Mesendoderm (in vitro differentiated cells): ENCODE data around the gene CDC26. TPM values are rescaled to one million over a fixed set of nuclear protein-coding genes. Genes with fewer than 3 reads are reported as not detected.

Source experiments
- DNase-seq: peaks from one replicate; pipeline ENCODE4 v3.0.0; 2013
- H2AK5ac ChIP-seq: 2 replicates; pipeline ENCODE4 v1.6.1; 2013; ENCODE audit warnings: low read length, inconsistent platforms
- H2BK120ac ChIP-seq: 2 replicates; pipeline ENCODE4 v1.6.1; 2013; ENCODE audit warnings: low read depth, mild to moderate bottlenecking, low read length, moderate library complexity, mixed read lengths
- H2BK15ac ChIP-seq: replicated peaks from 2 replicates; pipeline ENCODE4 v1.6.1; 2013; ENCODE audit warnings: low read depth, mild to moderate bottlenecking, moderate library complexity
- H2BK5ac ChIP-seq: 2 replicates; pipeline ENCODE4 v1.6.1; 2013; ENCODE audit warnings: low read length, inconsistent platforms
- H3K18ac ChIP-seq: 2 replicates; pipeline ENCODE4 v1.6.1; 2013; ENCODE audit warnings: mild to moderate bottlenecking, low read length, mixed read lengths
- H3K23ac ChIP-seq: one replicate; pipeline ENCODE4 v1.6.1; 2013; ENCODE audit warnings: low read length
- H3K27ac ChIP-seq: 2 replicates; pipeline ENCODE4 v1.5.1; 2013; ENCODE audit warnings: low read depth, mild to moderate bottlenecking, inconsistent platforms, low read length, moderate library complexity
- H3K27me3 ChIP-seq: 2 replicates; pipeline ENCODE4 v1.6.1; 2013; ENCODE audit warnings: low read length, control low read depth, mild to moderate bottlenecking, inconsistent platforms; ENCODE audit not compliant: insufficient read depth, poor library complexity
- H3K36me3 ChIP-seq: 2 replicates; pipeline ENCODE4 v1.6.1; 2013; ENCODE audit warnings: low read length, inconsistent platforms; ENCODE audit not compliant: control insufficient read depth, insufficient read depth
- H3K4ac ChIP-seq: one replicate; pipeline ENCODE4 v1.6.1; 2013; ENCODE audit warnings: low read depth, mild to moderate bottlenecking, low read length, moderate library complexity
- H3K4me1 ChIP-seq: 2 replicates; pipeline ENCODE4 v1.6.1; 2013; ENCODE audit warnings: low read depth, low read length, inconsistent platforms; ENCODE audit not compliant: control insufficient read depth
- H3K4me2 ChIP-seq: 2 replicates; pipeline ENCODE4 v1.6.1; 2013; ENCODE audit warnings: low read length
- H3K4me3 ChIP-seq: 2 replicates; pipeline ENCODE4 v1.5.1; 2013; ENCODE audit warnings: mild to moderate bottlenecking, low read length
- H3K56ac ChIP-seq: one replicate; pipeline ENCODE4 v1.6.1; 2013; ENCODE audit warnings: low read length
- H3K79me1 ChIP-seq: 2 replicates; pipeline ENCODE4 v1.6.1; 2013; ENCODE audit warnings: low read length, inconsistent platforms
- H3K79me2 ChIP-seq: 2 replicates; pipeline ENCODE4 v1.6.1; 2013; ENCODE audit warnings: mild to moderate bottlenecking, low read length; ENCODE audit not compliant: control insufficient read depth, insufficient read depth
- H3K9ac ChIP-seq: 2 replicates; pipeline ENCODE4 v1.6.1; 2013; ENCODE audit warnings: low read length, inconsistent platforms
- H4K5ac ChIP-seq: one replicate; pipeline ENCODE4 v1.6.1; 2013; ENCODE audit warnings: low read length
- H4K8ac ChIP-seq: one replicate; pipeline ENCODE4 v1.6.1; 2013; ENCODE audit warnings: low read depth, mild to moderate bottlenecking, control low read depth, low read length, moderate library complexity
- WGBS: extraction: QIAGEN DNeasy Blood & Tissue Kit; methylation state at CpG from one replicate; pipeline ENCODE4 v1.1.7; 2013; ENCODE audit warnings: low lambda C conversion rate, missing lambda C conversion rate; ENCODE audit not compliant: insufficient coverage; ENCODE audit errors: extremely low coverage; 5-methylcytosine and 5-hydroxymethylcytosine counted together
- polyA plus RNA-seq, 2 experiments: library from polyadenylated mRNA; stranded (reverse); fragments of 200-250 nt; gene quantifications; one replicate each; pipeline ENCODE4 v1.2.3, GENCODE V29; 2013

The CDC26 gene
- 75.8 TPM for polyA plus RNA-seq (2013, experiment 1 of 2)
- polyA plus RNA-seq (2013, experiment 2 of 2): 71.7 TPM

DNA sequence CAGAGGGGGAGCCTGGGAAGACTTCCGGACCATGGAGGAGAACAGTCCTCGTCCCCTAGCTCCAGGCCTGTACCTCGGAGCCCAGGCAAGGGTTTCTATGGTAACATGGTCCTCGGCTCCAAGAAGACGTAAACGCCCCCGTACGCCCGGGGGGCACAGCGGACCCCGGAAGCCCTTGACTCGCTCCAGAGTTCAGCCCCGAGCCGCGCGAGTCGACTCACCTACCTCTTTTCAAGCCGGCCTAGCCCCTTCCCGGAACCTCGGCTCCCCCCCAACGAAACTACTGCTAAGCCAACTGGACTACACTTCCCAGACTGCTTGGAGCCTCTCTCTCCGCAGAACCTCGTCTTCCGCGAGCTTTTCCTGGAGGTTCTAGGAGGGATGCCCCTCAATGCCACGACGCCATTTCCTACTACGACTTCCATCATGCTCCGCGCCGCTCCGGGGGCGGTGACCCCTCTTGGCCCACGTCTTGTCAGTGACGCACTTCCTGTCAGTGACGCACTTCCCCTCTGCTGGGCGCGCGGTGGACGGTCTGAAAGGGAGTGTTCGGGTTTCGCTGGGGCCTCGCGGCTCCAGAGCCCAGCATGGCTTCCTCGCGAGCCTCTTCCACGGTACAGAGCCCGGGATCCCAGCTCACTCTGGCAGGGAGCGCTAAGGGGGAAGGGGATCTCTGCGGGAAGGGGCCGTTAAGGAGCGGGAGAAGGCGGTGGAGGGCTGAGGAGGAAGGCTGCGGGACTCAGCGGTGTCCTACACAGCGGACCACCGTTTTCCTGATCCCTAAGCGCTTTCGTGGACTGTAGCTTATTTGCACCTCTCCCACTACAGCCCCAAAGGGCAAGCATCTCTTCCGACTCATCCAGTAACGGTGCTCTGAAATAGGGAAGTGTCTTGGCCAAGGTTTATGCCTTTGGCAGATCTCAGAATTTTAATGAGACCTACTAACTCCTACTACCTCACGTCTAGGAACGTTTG is at the start of gene CDC26, which contains the start of gene PRPF4:
TSS of gene CDC26 (minus strand) at position 416 of the 975 bp plus-strand sequence. CDS start 3,065 bp downstream, outside the sequence.
TSS of gene PRPF4 (plus strand) at position 502 of the 975 bp plus-strand sequence. CDS start at position 588, 86 bp downstream.
- Histone ChIP-seq H3K27me3 (no peaks in the 10 kb centered on the region), H2AK5ac (peak within 1 kb of the TSS; percentile 88), H4K5ac (no peak within 1 kb of the TSS), H3K18ac (peak within 1 kb of the TSS; percentile 42), H3K4me2 (peak within 1 kb of the TSS; percentile 99), H2BK15ac (no peak within 1 kb of the TSS), H3K79me1 (peaks cover 9% of the 10 kb centered on the region), H3K23ac (peak within 1 kb of the TSS; percentile 85), H3K4ac (peak within 1 kb of the TSS; percentile 44), H3K4me1 (peaks cover 1% of the 10 kb centered on the region), H2BK5ac (no peak within 1 kb of the TSS), H3K4me3 (peak within 1 kb of the TSS; percentile 95), H2BK120ac (no peak within 1 kb of the TSS), H4K8ac (peak within 1 kb of the TSS; percentile 95), H3K79me2 (peaks cover 10% of the 10 kb centered on the region), H3K27ac (peak within 1 kb of the TSS; percentile 37), H3K9ac (peak within 1 kb of the TSS; percentile 99), H3K36me3 (no peaks in the 10 kb centered on the region), H3K56ac (peak within 1 kb of the TSS; percentile 99)
- DNase-seq: peak; percentile 100
- no CpG with 5 or more reads among the region's 63 CpGs for WGBS

DNA sequence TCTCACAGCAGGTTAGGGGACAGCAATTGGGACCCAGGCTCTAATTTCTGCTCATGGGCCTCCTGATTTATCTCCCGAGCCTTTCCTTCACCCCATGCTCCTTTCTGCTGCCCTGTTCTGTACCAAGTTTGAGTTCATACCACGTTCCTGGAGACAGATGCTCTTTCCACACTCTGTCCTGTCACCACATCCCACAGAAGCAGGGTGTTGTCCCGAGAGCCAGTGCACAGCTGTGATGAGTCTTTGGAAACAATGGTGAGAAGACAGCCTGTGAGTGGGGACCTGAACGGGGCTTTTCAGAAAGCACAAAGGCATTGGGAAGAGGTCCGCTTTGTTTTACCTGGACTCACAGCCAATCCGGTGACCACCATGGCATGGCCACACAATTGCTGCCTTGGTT is 47.3 kb upstream of the CDC26 start:
- Histone ChIP-seq H3K18ac (no peak overlapping the region), H3K23ac (no peak overlapping the region), H2BK120ac (no peak overlapping the region), H2BK5ac (no peak overlapping the region), H2BK15ac (no peak overlapping the region), H3K27ac (no peak overlapping the region), H3K4me1 (no peaks in the 10 kb centered on the region), H2AK5ac (no peak overlapping the region), H3K79me1 (no peaks in the 10 kb centered on the region), H3K79me2 (no peaks in the 10 kb centered on the region), H3K9ac (no peak overlapping the region), H3K36me3 (no peaks in the 10 kb centered on the region), H3K56ac (no peak overlapping the region), H3K27me3 (no peaks in the 10 kb centered on the region), H4K5ac (no peak overlapping the region), H3K4me3 (no peak overlapping the region), H3K4me2 (no peak overlapping the region), H4K8ac (no peak overlapping the region), H3K4ac (no peak overlapping the region)
- no peak for DNase-seq
- no CpG with 5 or more reads among the region's 6 CpGs for WGBS

DNA sequence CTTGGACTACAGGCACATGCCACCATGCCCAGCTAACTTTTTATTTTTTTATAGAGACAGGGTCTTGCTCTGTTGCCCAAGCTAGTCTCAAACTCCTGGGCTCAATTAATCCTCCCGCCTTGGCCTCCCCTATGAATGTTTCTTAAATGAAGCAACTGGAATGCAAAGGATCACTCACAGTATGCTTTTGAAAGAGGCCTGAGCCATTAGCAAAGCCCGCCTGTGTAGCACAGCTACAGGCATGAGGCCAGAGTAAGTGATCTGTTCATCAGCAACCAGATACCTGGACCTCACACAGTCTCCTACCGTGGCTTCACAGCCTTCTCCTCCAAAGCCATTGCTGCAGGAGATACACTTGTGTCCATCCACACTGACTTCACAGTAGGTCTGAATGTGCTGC is 44.7 kb upstream of the CDC26 start:
- no peak overlapping the region for H4K5ac ChIP-seq
- no peak overlapping the region for H3K18ac ChIP-seq
- H3K56ac ChIP-seq: no peak overlapping the region
- no peak overlapping the region for H2BK15ac ChIP-seq
- H3K27me3 ChIP-seq: no peaks in the 10 kb centered on the region
- no peaks in the 10 kb centered on the region for H3K4me1 ChIP-seq
- no peak overlapping the region for H3K23ac ChIP-seq
- H3K79me2 ChIP-seq: no peaks in the 10 kb centered on the region
- no peak overlapping the region for H3K4me2 ChIP-seq
- H3K27ac ChIP-seq: no peak overlapping the region
- H3K36me3 ChIP-seq: no peaks in the 10 kb centered on the region
- no peak overlapping the region for H2BK120ac ChIP-seq
- H4K8ac ChIP-seq: no peak overlapping the region
- no CpG with 5 or more reads among the region's 3 CpGs for WGBS
- DNase-seq: no peak
- no peak overlapping the region for H3K4me3 ChIP-seq
- H3K4ac ChIP-seq: no peak overlapping the region
- no peak overlapping the region for H2BK5ac ChIP-seq
- no peak overlapping the region for H3K9ac ChIP-seq
- H3K79me1 ChIP-seq: no peaks in the 10 kb centered on the region
- H2AK5ac ChIP-seq: no peak overlapping the region

DNA sequence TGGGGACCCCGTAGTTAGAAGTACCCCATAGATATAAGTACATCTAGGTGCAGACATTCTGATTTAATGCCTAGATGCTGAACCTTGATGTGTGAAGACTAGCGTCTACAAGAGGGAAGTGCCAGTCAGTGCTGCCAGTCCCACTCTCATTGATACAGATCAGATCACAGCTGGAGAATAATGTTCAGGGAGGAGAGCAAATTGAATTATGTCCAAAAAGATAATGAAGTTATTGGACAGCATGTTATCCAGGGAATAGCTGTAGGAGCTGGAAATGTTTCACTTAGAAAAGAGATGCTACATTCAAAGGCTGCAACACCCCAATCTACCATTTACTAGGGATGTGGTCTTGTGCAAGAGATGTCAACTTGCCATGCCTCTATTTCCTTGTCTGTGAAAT is 43.7 kb upstream of the CDC26 start:
- H3K4me1 ChIP-seq: no peaks in the 10 kb centered on the region

DNA sequence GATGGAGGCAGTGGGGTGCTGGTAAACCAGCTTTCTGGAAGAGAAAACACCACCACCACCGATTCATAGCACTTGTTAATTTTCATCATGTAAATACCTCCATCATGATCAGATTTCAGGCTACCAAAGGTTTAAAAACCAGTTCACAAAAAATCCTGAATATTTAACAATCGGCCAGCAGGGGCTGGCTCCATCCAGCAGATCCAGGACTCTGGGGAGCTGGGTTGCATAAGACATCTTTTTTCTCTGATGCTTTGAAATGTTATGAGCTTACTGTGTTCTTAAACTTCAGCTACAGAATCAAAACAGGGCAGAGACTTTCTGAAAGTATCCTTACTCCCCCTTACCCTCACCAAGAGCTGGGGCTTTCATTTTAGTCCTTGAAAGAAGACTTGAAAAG is 42.4 kb upstream of the CDC26 start:
- Histone ChIP-seq H3K23ac (no peak overlapping the region), H3K4ac (no peak overlapping the region), H3K79me2 (no peaks in the 10 kb centered on the region), H3K27ac (no peak overlapping the region), H2AK5ac (no peak overlapping the region), H3K4me2 (no peak overlapping the region), H2BK15ac (no peak overlapping the region), H2BK5ac (no peak overlapping the region), H4K5ac (no peak overlapping the region), H3K79me1 (no peaks in the 10 kb centered on the region), H3K36me3 (no peaks in the 10 kb centered on the region), H4K8ac (no peak overlapping the region), H3K18ac (no peak overlapping the region), H3K4me1 (no peaks in the 10 kb centered on the region), H3K27me3 (no peaks in the 10 kb centered on the region), H3K56ac (no peak overlapping the region), H2BK120ac (no peak overlapping the region), H3K9ac (no peak overlapping the region), H3K4me3 (no peak overlapping the region)
- no peak for DNase-seq
- no CpG with 5 or more reads among the region's 2 CpGs for WGBS

More for the DNA sequence above, 43.7 kb upstream of the CDC26 start:
- H4K5ac ChIP-seq: no peak overlapping the region
- DNase-seq: no peak
- H2BK5ac ChIP-seq: no peak overlapping the region
- H3K36me3 ChIP-seq: no peaks in the 10 kb centered on the region
- H3K27me3 ChIP-seq: no peaks in the 10 kb centered on the region
- H3K56ac ChIP-seq: no peak overlapping the region
- no peak overlapping the region for H3K27ac ChIP-seq
- no peak overlapping the region for H2BK15ac ChIP-seq
- H3K4ac ChIP-seq: no peak overlapping the region
- no peak overlapping the region for H3K9ac ChIP-seq
- no peak overlapping the region for H2BK120ac ChIP-seq
- no CpG with 5 or more reads among the region's 2 CpGs for WGBS
- no peak overlapping the region for H2AK5ac ChIP-seq
- no peak overlapping the region for H4K8ac ChIP-seq
- H3K4me2 ChIP-seq: no peak overlapping the region
- H3K79me2 ChIP-seq: no peaks in the 10 kb centered on the region
- no peak overlapping the region for H3K4me3 ChIP-seq
- H3K23ac ChIP-seq: no peak overlapping the region
- no peak overlapping the region for H3K18ac ChIP-seq
- H3K79me1 ChIP-seq: no peaks in the 10 kb centered on the region
